Measurements from ENCODE around the gene GABRR3.

GABRR3 gene

GRCh38 chr3:97990624-97991292 is 44.4 kb downstream of the GABRR3 start:
- H3K79me2 ChIP-seq (ENCODE audit: control insufficient read depth, low read length), result no peaks in the 10 kb centered on the region
- H3K27ac ChIP-seq (ENCODE audit: low read depth, low read length), result no peak overlapping the region
- TF ChIP-seq, protein P1, sequence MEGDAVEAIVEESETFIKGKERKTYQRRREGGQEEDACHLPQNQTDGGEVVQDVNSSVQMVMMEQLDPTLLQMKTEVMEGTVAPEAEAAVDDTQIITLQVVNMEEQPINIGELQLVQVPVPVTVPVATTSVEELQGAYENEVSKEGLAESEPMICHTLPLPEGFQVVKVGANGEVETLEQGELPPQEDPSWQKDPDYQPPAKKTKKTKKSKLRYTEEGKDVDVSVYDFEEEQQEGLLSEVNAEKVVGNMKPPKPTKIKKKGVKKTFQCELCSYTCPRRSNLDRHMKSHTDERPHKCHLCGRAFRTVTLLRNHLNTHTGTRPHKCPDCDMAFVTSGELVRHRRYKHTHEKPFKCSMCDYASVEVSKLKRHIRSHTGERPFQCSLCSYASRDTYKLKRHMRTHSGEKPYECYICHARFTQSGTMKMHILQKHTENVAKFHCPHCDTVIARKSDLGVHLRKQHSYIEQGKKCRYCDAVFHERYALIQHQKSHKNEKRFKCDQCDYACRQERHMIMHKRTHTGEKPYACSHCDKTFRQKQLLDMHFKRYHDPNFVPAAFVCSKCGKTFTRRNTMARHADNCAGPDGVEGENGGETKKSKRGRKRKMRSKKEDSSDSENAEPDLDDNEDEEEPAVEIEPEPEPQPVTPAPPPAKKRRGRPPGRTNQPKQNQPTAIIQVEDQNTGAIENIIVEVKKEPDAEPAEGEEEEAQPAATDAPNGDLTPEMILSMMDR (IDR thresholded peaks at IDR 0.05; ENCODE audit: low read depth, low read length, poor library complexity, severe bottlenecking), result no peak
- 0 out of 2 replicates have a peak, but pooled peaks cover 2% of the 10 kb centered on the region for H3K27me3 ChIP-seq (ENCODE audit: control insufficient read depth, low read length)
- H3K9me3 ChIP-seq (ENCODE audit: control insufficient read depth, insufficient read depth, low read length), result peaks cover 3% of the 10 kb centered on the region; the same call in 1 of the 2 replicates
- no peak overlapping the region for H3K4me2 ChIP-seq (ENCODE audit: low read length)
- H3K36me3 ChIP-seq (ENCODE audit: control insufficient read depth, low read length), result no peaks in the 10 kb centered on the region
- H4K20me1 ChIP-seq (ENCODE audit: control insufficient read depth, insufficient read depth, low read depth, low read length), result no peaks in the 10 kb centered on the region
- no peaks in the 10 kb centered on the region for H3F3A ChIP-seq (ENCODE audit: control insufficient read depth, insufficient read depth)
- H3K4me3 ChIP-seq (ENCODE audit: low read length), result no peak overlapping the region
- no peaks in the 10 kb centered on the region for H3K4me1 ChIP-seq (ENCODE audit: control insufficient read depth, low read length)
- H3K9me2 ChIP-seq (replicated peaks; ENCODE audit: control insufficient read depth, low read length), result no peaks in the 10 kb centered on the region

GRCh38 chr3:97988784-97989568 is 46.1 kb downstream of the GABRR3 start:
- H4K20me1 ChIP-seq (ENCODE audit: control insufficient read depth, insufficient read depth, low read depth, low read length), result no peaks in the 10 kb centered on the region
- H3K36me3 ChIP-seq (ENCODE audit: control insufficient read depth, low read length), result no peaks in the 10 kb centered on the region
- no peaks in the 10 kb centered on the region for H3K79me2 ChIP-seq (ENCODE audit: control insufficient read depth, low read length)
- no peaks in the 10 kb centered on the region for H3K9me2 ChIP-seq (replicated peaks; ENCODE audit: control insufficient read depth, low read length)
- no peaks in the 10 kb centered on the region for H3K4me1 ChIP-seq (ENCODE audit: control insufficient read depth, low read length)
- H3K27ac ChIP-seq (ENCODE audit: low read depth, low read length), result no peak overlapping the region
- H3K27me3 ChIP-seq (ENCODE audit: control insufficient read depth, low read length), result peaks cover 3% of the 10 kb centered on the region; the same call in 1 of the 2 replicates
- no peak overlapping the region for H3K4me2 ChIP-seq (ENCODE audit: low read length)
- no peak overlapping the region for H3K4me3 ChIP-seq (ENCODE audit: low read length)
- H3F3A ChIP-seq (ENCODE audit: control insufficient read depth, insufficient read depth), result no peaks in the 10 kb centered on the region
- H3K9me3 ChIP-seq (ENCODE audit: control insufficient read depth, insufficient read depth, low read length), result peaks cover 3% of the 10 kb centered on the region; the same call in 1 of the 2 replicates
- TF ChIP-seq, protein P1 (IDR thresholded peaks at IDR 0.05; ENCODE audit: low read depth, low read length, poor library complexity, severe bottlenecking), result no peak
- TF ChIP-seq EZH2phosphoT487 (IDR thresholded peaks at IDR 0.05; ENCODE audit: borderline replicate concordance, low read length), result no peak

DNA sequence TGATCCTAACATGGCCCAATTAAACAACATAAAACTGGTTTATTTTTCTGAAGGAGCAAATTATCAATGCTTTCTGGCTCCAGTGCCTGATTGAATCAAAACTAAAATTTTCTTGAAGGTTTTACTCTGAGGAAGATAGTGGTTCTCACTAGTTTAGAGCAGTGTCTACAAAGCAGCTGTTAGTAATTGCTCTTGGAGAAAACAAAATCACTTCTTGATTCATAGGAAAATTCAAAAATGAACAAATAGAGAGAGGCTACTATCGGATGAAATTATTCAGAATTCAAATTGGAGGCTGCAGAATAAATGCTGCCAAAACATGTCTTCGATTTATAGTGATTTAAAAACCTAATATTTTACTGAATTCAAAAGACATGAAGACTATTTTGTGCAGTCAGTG is 47.8 kb downstream of the GABRR3 start:
- Histone ChIP-seq H4K20me1 (ENCODE audit: control insufficient read depth, insufficient read depth, low read depth, low read length) (no peaks in the 10 kb centered on the region), H3K4me2 (ENCODE audit: low read length) (no peak overlapping the region), H3K27ac (ENCODE audit: low read depth, low read length) (no peak overlapping the region), H3K79me2 (ENCODE audit: control insufficient read depth, low read length) (no peaks in the 10 kb centered on the region), H3K36me3 (ENCODE audit: control insufficient read depth, low read length) (no peaks in the 10 kb centered on the region), H3K4me3 (ENCODE audit: low read length) (no peak overlapping the region), H3K9me2 (replicated peaks; ENCODE audit: control insufficient read depth, low read length) (no peaks in the 10 kb centered on the region), H3K27me3 (ENCODE audit: control insufficient read depth, low read length) (peaks cover 4% of the 10 kb centered on the region; the same call in 1 of the 2 replicates), H3K4me1 (ENCODE audit: control insufficient read depth, low read length) (no peaks in the 10 kb centered on the region), H3K9me3 (ENCODE audit: control insufficient read depth, insufficient read depth, low read length) (peaks cover 3% of the 10 kb centered on the region; the same call in 1 of the 2 replicates), H3F3A (ENCODE audit: control insufficient read depth, insufficient read depth) (no peaks in the 10 kb centered on the region)
- no peak for TF ChIP-seq EZH2phosphoT487 (IDR thresholded peaks at IDR 0.05; ENCODE audit: borderline replicate concordance, low read length)
- TF ChIP-seq, protein P1 (IDR thresholded peaks at IDR 0.05; ENCODE audit: low read depth, low read length, poor library complexity, severe bottlenecking), result no peak
